Activated CD4-positive, CD25-positive, alpha-beta regulatory T cell treated with anti-CD3 and anti-CD28 coated beads, Interleukin-2, amount 50 U/mL, for 72 hours (primary cell): ENCODE measurements around the gene FAM234B.
"Not testable (repeated sequence)": the region's sequence is repeated elsewhere in the genome, so short reads cannot be mapped to it uniquely, and the experiment has no call there.

ENCODE experiments used
- DNase-seq: peaks from one replicate; pipeline ENCODE4 v3.0.0; 2021

FAM234B gene

GRCh38 chr12:13023811-13024530 lies 20.2 kb upstream of the FAM234B start:
- no peak for DNase-seq

- no peak for DNase-seq
Observed at GRCh38 chr12:13024531-13024916, 19.7 kb upstream of the FAM234B start.

- no peak for DNase-seq
Observed at GRCh38 chr12:13026286-13026685, 17.9 kb upstream of the FAM234B start.

GRCh38 chr12:13027032-13027431 lies 17.1 kb upstream of the FAM234B start:
- no peak for DNase-seq

GRCh38 chr12:13027508-13027907 lies 16.7 kb upstream of the FAM234B start:
- DNase-seq = no peak

- DNase-seq = no peak
Observed at GRCh38 chr12:13028825-13029570, 15.2 kb upstream of the FAM234B start.

GRCh38 chr12:13030541-13031291 lies 13.5 kb upstream of the FAM234B start:
- DNase-seq = no peak

- DNase-seq = no peak
Observed at GRCh38 chr12:13032164-13032563, 12.0 kb upstream of the FAM234B start.

- DNase-seq = no peak
Observed at GRCh38 chr12:13033476-13033875, 10.7 kb upstream of the FAM234B start.

- not testable (repeated sequence) for DNase-seq
Observed at GRCh38 chr12:13035335-13035734, 8.8 kb upstream of the FAM234B start.

GRCh38 chr12:13036881-13037280 lies 7.3 kb upstream of the FAM234B start:
- DNase-seq = no peak

- no peak for DNase-seq
Observed at GRCh38 chr12:13038491-13039161, 5.6 kb upstream of the FAM234B start.

- no peak for DNase-seq
Observed at GRCh38 chr12:13039328-13039956, 4.7 kb upstream of the FAM234B start.

- DNase-seq = no peak
Observed at GRCh38 chr12:13041224-13041623, 3.0 kb upstream of the FAM234B start.

GRCh38 chr12:13042666-13043230 lies 1.4 kb upstream of the FAM234B start:
- no peak for DNase-seq

- DNase-seq = no peak
Observed at GRCh38 chr12:13044906-13045299, 722 bp downstream of the FAM234B start.

GRCh38 chr12:13045816-13046215 lies 1.6 kb downstream of the FAM234B start:
- DNase-seq = no peak

GRCh38 chr12:13046964-13047363 lies 2.8 kb downstream of the FAM234B start:
- DNase-seq = no peak

- DNase-seq = no peak
Observed at GRCh38 chr12:13049816-13050215, 5.6 kb downstream of the FAM234B start.

GRCh38 chr12:13052421-13052820 lies 8.2 kb downstream of the FAM234B start:
- no peak for DNase-seq

GRCh38 chr12:13053617-13054016 lies 9.4 kb downstream of the FAM234B start:
- DNase-seq = not testable (repeated sequence)

- DNase-seq = no peak
Observed at GRCh38 chr12:13060581-13060980, 16.4 kb downstream of the FAM234B start.
